Eye (tissue), 1 donor: Measurements from ENCODE around the gene SEC14L5.
"Not testable (repeated sequence)": the region's sequence is repeated elsewhere in the genome, so short reads cannot be mapped to it uniquely, and the experiment has no call there.

Experiments used
- DNase-seq: peaks from one replicate; pipeline ENCODE4 v3.0.0-alpha.2; 2015

The SEC14L5 gene

DNA sequence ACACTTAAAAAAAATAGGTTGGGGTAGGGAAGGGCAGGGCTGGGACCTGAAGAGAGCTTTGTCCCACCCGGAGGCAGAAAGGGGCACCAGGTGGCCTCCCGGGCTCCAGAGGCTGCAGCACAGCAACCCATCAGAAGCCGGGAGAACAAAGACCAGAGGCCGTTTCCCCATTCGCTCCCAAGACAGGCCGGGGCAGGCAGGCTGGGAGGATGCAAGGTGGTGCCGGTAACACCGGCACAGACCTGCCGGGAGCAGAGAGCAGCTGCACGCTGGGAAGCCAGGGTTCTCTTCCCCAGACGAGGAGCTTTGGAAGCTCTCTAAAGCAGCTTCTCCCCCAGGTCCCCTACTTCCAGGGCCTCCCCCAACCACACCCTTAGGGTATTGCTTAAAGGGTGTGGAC, 26.7 kb upstream of the SEC14L5 start:
- no peak for DNase-seq

DNA sequence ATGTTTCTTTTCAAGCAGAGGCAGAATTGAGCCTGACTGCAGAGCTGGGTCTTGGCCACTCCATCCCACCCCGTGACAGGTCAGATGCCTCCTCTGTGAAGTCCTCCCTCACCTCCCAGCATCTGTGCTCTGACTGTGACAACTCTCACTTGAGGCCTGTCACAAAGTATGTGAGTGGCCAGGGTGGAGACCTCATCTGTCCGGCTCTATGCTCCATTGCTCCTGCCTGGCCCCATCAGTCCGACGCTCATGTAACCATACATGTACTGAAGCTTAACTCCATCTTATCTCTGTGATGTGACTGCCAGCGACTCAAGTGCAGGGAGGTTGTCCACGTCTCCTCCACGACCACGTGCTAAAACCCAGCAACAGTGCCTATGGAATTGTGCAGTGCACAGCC, 24.7 kb upstream of the SEC14L5 start:
- no peak for DNase-seq

DNA sequence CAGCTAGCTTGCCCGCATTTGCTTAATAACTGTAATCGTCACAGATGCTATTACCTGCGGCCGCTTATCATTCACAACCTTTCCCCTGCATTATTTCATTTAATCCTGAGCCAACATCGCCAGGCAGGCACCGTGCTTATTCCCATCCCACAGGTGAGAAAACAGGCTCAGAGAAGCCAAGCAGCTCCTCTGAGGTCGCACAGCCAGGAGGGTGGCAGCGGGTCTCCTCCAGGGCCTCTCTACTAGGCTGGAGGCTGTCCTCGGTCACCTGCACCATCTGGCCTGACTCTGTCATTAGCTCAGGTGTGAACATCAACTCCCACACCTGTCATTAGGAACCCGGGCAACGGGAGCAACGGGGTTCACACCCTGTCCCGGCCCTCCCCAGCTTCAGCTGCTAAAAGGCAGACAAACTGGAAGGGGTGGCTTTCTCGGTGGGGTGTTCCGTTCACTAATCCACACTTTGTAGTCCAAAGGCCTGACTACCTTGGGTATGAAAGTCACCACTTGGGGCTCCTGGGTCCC, 24.2 kb upstream of the SEC14L5 start:
- DNase-seq, result no peak

DNA sequence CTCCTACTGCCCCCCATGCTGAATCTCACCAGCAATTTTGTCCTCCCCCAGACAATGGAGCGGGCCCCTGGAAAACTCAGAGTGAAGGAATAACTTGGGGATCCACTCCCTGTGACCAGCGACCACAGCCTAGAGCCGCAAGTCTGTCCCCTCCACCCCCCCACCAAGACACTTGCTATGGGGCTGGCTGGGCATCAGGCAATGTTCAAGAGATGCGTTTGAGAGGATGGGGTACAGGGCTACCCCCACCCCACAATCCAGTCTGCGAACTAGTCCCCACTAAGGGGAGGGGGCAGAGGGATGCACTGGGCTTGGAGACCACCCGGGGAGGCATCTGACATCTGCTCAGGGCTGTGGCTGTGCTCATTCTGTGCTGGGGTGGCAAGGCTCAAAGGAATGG, 23.5 kb upstream of the SEC14L5 start:
- no peak for DNase-seq

DNA sequence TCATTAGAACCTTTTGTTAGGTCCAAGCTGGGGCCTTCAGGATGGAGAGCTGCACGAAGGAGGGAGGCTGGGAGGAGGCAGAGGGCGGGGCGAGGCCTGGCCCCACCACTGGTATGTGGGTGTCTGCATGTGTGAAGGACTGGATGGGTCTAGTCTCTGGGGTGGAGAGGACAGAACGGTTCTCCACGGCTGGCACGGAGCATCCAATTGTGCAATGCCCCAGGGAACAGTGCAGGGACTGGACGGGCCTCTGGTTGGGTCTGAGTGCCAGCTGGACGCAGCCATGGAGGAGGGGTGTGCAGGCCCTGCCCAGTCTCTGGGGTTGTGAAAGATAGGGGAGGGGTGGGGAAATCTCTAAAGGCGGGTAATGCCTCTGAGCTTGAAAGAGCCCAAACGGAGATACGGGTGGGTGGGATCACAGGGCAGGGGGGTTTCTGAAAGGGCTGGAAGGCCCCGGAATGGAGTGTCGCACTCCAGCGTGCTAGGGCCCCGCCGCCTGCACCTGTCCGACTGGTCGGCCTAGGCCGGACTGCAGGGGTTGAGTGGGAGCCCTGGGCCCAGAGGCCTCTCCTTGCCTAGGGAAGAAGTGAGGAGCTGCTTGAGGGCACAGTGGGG, 22.8 kb upstream of the SEC14L5 start:
- no peak for DNase-seq

DNA sequence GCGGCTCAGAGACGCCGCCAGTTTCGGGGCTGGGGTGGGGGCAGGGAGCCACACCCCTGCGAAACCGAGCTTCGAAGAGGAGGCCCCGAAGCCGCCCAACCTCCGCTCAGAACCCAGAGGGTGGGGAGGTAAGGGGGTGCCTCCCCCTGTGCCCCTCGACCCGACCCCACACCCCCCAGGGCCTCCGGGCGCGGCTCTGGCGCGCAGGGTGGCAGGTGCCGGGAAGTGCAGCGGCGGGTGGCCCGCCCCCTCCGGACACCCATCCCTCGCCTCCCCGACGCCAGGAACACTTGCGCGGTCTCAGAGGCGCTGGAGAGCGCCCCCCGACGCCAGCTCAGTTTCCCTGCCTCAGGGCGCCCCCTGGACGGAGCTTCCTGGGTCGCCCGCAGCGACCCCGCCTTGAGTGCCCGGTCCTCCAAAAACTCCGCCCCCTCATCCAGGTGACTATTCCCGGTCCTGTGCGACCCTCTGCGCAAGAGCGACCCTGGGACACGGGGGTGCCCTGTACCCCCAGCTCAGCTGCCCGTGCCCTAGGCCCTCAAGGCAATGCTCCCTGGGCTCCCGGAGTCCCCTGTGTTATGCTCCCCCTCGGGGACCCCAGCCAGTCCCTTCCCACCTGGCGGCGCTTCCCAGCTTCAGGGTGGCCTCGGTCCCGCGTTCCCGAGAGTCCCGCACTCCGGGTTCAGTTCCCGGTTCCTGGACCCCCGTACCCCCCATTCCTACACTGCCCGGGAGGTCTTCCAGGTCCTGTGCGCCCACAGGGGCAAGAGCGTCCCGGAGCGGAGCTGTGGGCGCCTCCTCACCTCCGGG, 21.7 kb upstream of the SEC14L5 start:
- peak; percentile 36 for DNase-seq

DNA sequence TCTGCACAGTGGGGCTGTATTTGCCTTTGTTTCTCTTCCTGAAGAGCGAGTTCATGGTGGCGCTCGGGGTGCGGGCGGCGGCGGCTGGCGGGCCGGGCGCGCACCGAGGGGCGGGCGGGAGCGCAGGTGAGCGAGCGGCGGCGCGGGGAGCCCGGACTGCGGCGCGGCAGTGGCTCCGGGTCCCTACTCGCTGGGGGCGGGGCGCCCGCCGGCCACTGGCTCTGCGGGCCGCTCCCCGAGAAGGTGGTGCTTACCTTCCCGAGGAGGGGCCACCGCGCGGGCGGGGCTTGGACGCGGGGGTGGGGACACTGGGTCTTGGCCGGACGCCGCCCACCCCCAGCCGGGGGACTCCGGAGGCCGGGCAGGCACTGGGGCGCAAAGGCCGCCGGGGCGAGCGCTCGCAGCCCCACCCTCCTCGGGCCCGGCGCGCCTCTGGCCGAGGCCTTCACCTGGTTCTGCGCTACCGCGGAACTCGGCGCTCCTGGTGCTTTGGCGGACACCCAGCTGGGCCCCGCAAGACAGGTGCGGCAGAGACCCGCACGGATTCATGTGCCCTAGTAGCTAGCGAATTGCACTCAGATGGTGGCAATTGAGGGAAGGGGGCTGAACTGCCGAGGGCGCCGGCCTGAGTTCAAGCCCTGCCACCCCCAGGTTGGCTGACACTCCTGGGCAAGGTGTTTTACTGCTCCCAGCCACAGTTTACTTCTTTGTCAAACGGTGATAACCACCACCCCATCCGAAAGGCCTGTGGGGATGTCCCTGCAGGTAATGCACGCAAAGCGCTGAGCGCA, 20.9 kb upstream of the SEC14L5 start, which contains the start of gene PPL:
Gene PPL, minus strand, starts transcription at position 158 of the 791 bp plus-strand sequence. Its CDS starts 103 bp downstream, at position 55.
- peak; percentile 45 for DNase-seq

DNA sequence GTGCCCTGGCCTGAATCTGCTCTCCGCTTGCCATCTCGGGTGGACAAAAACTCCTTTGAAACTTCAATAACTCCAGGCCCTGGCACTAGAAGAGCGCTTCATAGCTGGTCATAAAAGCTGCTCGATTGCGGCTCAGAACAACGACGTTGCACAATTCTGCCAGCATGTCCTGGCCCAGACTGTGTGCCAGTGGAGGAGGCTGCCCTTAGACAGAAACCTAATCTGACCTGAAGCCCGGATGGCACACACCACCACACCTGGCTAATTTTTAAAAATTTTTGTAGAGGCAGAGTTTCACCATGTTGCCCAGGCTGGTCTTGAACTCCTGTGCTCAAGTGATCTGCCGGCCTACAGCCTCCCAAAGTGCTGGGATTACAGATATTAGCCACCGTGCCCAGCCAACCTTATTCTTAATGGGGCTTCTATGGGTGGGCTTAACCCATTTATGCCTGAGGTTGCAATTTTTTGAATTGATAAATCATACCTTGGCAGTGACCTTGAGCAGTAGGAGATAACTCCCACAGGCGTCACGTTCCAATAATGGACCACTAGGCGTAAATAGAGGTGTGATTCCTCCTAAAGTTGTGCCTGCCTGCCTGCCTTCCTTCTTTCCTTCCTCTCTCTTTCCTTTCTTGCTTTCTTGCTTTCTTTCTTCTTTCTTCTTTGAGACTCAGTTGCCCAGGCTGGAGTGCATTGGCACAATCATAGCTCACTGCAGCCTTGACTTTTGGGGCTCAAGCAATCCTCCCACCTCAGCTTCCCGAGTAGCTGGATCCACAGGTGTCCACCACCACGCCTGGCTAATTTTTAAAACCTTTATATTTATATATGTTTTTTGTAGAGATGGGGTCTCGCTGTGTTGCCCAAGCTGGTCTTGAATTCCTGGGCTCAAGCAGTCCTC, 20.1 kb upstream of the SEC14L5 start:
- DNase-seq, result no peak

DNA sequence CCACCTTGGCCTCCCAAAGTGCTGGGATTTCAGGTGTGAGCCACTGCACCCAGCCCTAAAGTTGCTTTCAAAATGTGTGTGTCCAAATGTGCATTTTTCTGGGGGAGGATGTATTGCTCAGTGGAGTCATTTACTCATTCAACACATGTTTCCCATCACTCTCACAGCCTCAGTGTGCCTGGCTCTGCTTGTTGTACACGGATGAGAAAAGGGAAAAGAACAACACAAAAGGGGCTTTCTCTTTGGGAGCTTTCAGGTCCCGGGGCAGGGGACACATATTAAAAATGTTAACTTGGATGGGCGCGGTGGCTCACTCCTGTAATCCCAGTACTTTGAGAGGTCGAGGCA, 19.5 kb upstream of the SEC14L5 start:
- DNase-seq, result no peak

DNA sequence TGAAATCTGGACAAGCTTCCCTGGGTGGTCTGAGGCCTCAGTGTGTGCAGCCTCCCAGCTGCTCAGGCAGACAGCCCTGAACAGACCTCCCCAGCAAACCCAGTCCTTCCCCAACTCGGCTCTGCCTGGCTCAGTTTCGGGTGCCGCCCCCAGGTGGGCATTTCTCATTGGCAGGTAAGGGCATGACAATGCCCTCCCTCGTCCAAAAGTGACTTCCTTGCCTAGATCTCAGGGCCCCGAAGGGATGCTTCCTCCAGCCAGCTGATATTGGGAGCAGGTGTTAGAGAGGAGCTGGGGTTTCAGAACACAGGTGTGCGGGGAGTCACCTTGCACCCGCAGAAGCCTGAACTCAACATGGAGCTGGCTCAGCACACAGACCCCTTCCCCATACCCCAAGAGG, 17.4 kb upstream of the SEC14L5 start:
- DNase-seq, result no peak

DNA sequence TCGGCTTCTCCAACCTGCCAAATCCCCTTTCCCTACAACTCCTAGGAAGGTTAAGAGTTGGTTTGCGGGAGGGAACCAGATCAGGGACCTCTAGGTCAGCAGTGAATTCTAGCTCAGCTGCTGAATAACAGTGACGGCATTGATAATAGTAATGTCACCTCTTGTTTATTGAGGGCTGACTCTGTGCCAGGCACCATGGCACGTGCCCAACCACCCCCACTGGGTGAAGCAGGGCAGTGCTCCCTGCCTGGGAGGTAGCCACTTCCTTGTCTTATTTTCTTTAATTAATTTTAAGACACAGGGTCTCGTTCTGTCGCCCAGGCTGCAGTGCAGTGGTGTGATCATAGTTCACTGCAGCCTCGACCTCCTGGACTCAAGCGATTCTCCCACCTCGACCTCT, 15.6 kb upstream of the SEC14L5 start:
- DNase-seq, result no peak

DNA sequence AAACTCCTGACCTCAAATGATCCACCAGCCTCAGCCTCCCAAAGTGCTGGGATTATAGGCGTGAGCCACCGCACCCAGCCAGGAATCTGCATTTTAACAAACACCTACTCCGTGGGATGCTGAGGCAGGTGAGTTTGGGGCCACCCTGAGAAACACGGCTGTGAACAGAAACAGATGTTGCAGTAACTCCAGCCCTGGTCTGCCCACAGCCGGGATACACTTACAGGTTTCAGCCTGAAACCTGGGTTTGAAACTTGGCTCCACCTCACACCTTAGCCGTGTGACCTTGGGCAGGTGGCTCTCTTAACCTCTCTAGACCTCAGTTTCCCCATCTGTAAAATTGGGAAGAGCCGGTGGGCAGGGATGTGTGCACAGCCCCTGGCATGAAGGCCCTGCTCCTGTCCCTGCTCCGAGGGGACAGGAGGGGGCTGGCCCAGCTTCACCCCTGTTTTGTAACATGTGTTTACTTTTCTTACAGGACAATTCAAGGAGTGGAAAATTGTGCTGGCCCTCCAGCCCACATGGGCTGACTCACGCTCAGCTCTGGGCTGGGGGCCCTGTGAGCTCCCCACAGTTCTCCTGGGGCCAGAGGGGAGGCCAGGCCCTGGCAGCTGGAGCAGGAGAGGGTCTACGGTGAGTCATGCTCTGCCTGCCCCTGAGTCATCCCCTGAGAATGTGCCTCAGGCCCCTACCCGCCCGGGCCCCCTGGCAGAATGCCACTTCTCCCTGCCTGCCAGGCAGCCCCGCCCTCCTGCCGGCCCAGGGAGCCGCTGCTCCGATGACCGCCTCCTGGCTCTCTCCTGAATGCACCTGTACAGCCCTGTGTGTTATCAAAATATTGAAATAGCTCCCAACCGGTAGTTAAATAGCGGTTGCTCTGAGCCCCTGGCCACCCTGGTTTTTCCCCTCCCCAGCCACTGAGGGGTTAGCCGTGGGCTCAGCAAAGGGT, 13.5 kb upstream of the SEC14L5 start:
- peak; percentile 73 for DNase-seq

DNA sequence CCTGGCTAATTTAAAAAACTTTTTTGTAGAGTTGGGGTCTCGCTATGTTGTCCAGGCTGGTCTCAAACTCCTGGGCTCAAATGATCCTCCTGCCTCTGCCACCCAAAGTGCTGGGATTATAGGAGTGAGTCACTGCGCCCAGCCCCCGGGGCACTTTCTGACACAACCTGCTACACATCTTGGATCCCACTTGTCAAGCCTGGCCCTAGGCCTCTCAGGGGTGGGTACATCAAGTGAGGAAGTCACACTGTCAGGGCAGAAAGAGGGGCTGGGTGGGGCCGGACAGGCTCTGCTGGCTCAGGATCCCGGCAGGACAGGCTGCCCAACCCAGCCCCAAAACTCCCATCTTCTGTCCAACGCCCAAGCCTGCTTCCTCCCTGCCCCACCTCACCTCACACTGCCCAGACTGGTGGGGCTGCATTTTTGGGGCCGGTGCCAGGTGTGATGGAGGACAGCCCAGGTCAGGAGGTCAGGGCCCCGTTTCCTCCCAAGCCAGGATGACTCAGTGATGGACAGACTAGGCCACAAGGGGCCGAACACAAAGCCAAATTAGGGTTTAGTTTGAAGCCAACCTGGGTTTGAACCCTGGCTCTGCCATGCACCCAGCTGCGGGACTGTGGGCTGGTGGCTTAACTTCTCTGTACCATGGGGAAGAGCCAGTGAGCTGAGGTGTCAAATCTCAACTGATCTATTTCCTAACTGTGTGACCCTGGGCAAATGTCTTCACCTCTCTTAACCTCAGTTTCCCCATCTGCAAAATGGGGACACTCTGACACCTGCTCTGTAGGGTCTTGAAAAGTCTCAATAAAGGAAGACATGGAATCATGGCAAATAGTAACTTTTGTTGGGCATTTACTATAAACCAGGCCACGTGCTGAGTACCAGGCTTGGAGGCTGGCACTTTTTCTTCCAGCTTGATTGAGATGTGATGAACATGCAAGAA, 12.3 kb upstream of the SEC14L5 start:
- DNase-seq, result no peak

DNA sequence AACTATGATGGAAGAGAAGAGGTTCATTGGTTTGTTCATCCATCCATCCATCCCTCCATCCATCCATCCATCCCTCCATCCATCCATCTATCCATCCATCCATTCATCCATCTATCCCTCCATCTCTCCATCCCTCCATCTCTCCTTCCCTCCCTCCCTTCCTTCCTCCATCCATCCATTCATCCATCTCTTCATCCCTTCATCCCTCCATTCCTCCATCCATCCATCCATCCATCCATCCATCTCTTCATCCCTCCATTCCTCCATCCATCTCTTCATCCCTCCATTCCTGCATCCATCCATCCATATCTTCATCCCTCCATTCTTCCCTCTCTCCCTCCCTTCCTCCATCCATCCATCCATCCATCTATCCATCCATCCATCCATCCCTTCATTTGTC, 11.2 kb upstream of the SEC14L5 start:
- no peak for DNase-seq

DNA sequence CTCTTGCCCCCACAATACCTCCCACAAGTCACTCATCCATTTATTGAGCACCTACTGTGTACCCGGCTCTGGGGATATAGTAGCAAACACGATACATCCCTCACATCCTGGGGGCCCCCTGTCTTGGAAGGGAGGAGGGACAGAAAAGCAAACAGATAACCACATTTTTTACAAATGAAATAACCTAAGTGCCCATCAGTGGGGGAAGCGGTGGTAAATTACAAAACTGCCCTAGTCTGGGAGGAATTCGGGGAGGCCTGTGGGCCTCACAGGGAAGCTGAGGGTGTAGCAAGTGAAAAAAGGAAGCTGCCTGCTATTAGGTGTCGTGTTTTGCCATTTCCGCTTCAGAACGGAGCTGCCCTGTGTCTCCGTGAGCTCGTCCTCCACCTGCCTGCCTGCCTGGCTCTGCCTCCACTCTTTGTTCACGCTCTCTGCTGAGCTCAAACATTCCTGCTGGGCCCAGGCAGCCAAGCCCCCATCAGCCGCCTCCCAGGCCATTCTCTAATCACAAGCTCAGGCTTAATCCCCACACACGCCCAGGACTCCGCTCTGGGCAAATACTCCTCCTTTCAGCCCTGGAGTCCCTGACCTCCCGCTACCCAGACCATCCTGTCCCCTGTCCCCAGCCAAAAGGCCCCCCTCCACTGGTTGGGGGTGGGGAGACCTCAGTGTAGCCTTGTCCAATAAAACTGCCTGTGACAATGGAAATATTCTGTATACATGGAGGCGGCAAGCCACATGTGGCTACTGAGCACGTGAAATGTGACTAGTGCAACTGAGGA, 10.2 kb upstream of the SEC14L5 start:
- DNase-seq, result peak; percentile 62

DNA sequence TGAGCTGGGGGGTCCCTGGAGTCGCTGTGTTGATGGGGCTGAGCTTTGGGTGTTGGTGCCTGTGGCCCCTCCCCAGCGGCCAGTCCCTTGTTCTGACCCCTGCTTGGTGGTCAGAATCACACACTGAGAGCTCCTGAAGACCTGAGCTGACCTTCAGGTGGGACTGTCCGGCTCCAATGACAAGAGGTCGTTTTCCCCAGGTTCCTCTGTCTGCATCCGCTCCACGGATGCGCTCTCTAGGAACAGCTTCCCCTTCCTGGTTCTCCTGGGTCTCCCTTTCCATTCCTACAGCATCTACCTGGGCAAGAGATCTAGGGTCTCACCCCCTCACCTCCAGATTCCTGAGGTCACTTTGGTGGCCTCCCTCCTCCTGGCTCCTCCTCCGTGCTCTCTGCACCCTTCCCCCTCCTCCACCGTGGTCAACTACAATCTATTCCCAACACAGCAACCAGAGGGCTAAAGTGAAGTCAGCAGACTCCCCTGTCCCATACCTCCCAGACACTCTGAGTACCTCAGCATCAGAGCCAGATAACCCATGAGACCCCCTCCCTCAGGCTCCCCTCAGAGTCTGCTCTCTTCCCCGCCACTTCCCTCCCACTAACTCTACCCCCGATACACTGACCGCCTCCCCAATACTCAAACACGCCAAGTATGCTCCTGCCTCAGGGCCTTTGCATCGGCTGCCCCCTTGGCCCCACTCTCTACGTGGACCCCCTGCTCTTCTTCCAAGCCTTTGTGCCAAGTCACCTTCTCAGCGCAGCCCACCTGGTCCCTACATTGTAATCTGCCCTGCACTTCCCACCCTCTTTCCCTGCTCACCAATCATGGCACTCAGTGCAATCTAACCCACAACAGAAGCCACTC, 9.0 kb upstream of the SEC14L5 start:
- DNase-seq, result no peak

DNA sequence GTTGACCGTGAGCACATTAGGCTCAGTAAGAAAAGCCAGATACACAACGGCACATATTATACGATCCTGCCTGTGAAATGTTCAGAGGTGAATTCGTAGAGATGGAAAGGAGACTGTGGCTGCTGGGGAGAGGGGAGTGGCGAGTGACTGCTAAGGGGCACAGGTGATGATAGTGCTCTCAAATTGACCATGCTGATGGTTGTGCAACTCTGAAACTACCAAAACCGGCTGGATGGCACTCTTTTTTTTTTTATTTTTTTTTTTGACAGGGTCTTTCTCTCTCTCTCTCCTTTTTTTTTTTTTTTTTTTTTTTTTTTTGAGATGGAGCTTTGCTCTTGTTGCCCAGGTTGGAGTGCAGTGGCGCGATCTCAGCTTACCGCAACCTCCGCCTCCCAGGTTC, 8.1 kb upstream of the SEC14L5 start:
- no peak for DNase-seq

DNA sequence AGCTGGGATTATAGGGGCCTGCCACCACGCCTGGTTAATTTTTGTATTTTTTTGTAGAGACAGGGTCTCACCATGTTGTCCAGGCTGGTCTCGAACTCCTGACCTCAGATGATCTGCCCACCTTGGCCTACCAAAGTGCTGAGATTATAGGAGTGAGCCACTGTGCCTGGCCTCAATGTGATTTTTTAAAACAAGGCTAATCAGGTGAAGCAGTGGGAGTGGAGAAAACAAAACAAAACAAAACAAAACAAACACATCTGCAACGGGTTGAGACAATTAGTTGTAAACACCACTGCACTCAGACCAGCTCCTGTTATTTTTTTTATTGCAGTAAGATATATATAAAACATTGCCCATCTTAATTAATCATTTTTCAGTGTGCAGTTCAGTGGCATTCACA, 6.5 kb upstream of the SEC14L5 start:
- DNase-seq, result not testable (repeated sequence)
